Measurements from ENCODE around the gene PIAS4. TPM values are rescaled to one million over a fixed set of nuclear protein-coding genes. Genes with fewer than 3 reads are reported as not detected.

The PIAS4 gene
- total RNA-seq, 3 donors from 2014 or later, result 27.4 to 44.6 (median 29.5) TPM

- H3K4me3 ChIP-seq, result no peak overlapping the region
- no peak for TF ChIP-seq CTCF (IDR thresholded peaks at IDR 0.05)
- H3K4me1 ChIP-seq (ENCODE audit: low read depth), result no peaks in the 10 kb centered on the region
- peaks cover 4% of the 10 kb centered on the region for H3K36me3 ChIP-seq (ENCODE audit: low read depth)
- intact Hi-C loops (cut with DNase I, micrococcal nuclease), result no loop called here
- ATAC-seq (no peak), DNase-seq (no peak)
- H3K9me3 ChIP-seq, result no peaks in the 10 kb centered on the region
Observed at GRCh38 chr19:4035582-4035981, 28.0 kb downstream of the PIAS4 start.

- intact Hi-C loops (cut with DNase I, micrococcal nuclease), result no loop called here
- Histone ChIP-seq H3K4me1 (ENCODE audit: low read depth) (no peaks in the 10 kb centered on the region), H3K36me3 (ENCODE audit: low read depth) (peaks cover 4% of the 10 kb centered on the region), H3K4me3 (no peak overlapping the region), H3K9me3 (no peaks in the 10 kb centered on the region)
- no peak for DNase-seq
- no peak for TF ChIP-seq CTCF (IDR thresholded peaks at IDR 0.05)
- no peak for ATAC-seq
Observed at GRCh38 chr19:4036576-4037300, 29.2 kb downstream of the PIAS4 start.

GRCh38 chr19:4037301-4037949 is 29.9 kb downstream of the PIAS4 start:
- no peak for TF ChIP-seq CTCF (IDR thresholded peaks at IDR 0.05)
- intact Hi-C loops (cut with DNase I, micrococcal nuclease), result no loop called here
- Histone ChIP-seq H3K36me3 (ENCODE audit: low read depth) (peaks cover 4% of the 10 kb centered on the region), H3K9me3 (no peaks in the 10 kb centered on the region), H3K4me3 (no peak overlapping the region), H3K4me1 (ENCODE audit: low read depth) (no peaks in the 10 kb centered on the region)
- DNase-seq (peak in 1 of 3 donors; percentile 47), ATAC-seq (no peak)

- intact Hi-C loops (cut with DNase I, micrococcal nuclease), result no loop called here
- Histone ChIP-seq H3K36me3 (ENCODE audit: low read depth) (peaks cover 4% of the 10 kb centered on the region), H3K4me3 (no peak overlapping the region), H3K4me1 (ENCODE audit: low read depth) (no peaks in the 10 kb centered on the region), H3K9me3 (no peaks in the 10 kb centered on the region)
- DNase-seq, result no peak
- no peak for TF ChIP-seq CTCF (IDR thresholded peaks at IDR 0.05)
- no peak for ATAC-seq
Observed at GRCh38 chr19:4038057-4038456, 30.5 kb downstream of the PIAS4 start.

GRCh38 chr19:4038661-4039423 is 31.3 kb downstream of the PIAS4 start:
- DNase-seq (peak in 1 of 3 donors; percentile 53), ATAC-seq (no peak)
- H3K9me3 ChIP-seq, result no peaks in the 10 kb centered on the region
- peaks cover 1% of the 10 kb centered on the region for H3K4me1 ChIP-seq (ENCODE audit: low read depth)
- intact Hi-C loops (cut with DNase I, micrococcal nuclease), result no loop called here
- no peak overlapping the region for H3K4me3 ChIP-seq
- TF ChIP-seq CTCF (IDR thresholded peaks at IDR 0.05), result no peak
- H3K36me3 ChIP-seq (ENCODE audit: low read depth), result peaks cover 4% of the 10 kb centered on the region

Measured in mucosa of descending colon (tissue), 3 donors.